NOMO-1 treated with DMSO at 0.1 percent for 48 hours (cell line): ENCODE data around the gene SAMHD1.
"Not testable (repeated sequence)": the region's sequence is repeated elsewhere in the genome, so short reads cannot be mapped to it uniquely, and the experiment has no call there.

ENCODE experiments used
- DNase-seq: peaks from one replicate; lab custom pipeline; 2025; ENCODE audit not compliant: unreplicated experiment; lab: John Stamatoyannopoulos, UW

The SAMHD1 gene

GRCh38 chr20:36956674-36957073, 5.2 kb upstream of the SAMHD1 start:
- DNase-seq: no peak

GRCh38 chr20:36956016-36956415, 4.5 kb upstream of the SAMHD1 start:
- DNase-seq: no peak

GRCh38 chr20:36951979-36952738, 651 bp upstream of the SAMHD1 start:
- no peak for DNase-seq

GRCh38 chr20:36950414-36951197, 902 bp downstream of the SAMHD1 start:
- DNase-seq: peak; percentile 40

GRCh38 chr20:36941401-36941835, 10.1 kb downstream of the SAMHD1 start:
- DNase-seq: peak; percentile 48

- DNase-seq: no peak
Measured at GRCh38 chr20:36937402-36937770, 14.1 kb downstream of the SAMHD1 start.

- DNase-seq: peak; percentile 52
Measured at GRCh38 chr20:36936761-36937401, 14.6 kb downstream of the SAMHD1 start.

- DNase-seq: no peak
Measured at GRCh38 chr20:36936341-36936740, 15.2 kb downstream of the SAMHD1 start.

GRCh38 chr20:36933571-36933970, 17.9 kb downstream of the SAMHD1 start:
- not testable (repeated sequence) for DNase-seq

GRCh38 chr20:36932476-36933426, 18.8 kb downstream of the SAMHD1 start:
- DNase-seq: no peak

GRCh38 chr20:36932067-36932466, 19.4 kb downstream of the SAMHD1 start:
- DNase-seq: not testable (repeated sequence)

- no peak for DNase-seq
Measured at GRCh38 chr20:36929691-36930090, 21.8 kb downstream of the SAMHD1 start.

- DNase-seq: no peak
Measured at GRCh38 chr20:36929290-36929689, 22.2 kb downstream of the SAMHD1 start.

- DNase-seq: no peak
Measured at GRCh38 chr20:36927704-36928103, 23.8 kb downstream of the SAMHD1 start.

- DNase-seq: no peak
Measured at GRCh38 chr20:36926653-36927200, 24.8 kb downstream of the SAMHD1 start.

GRCh38 chr20:36925234-36925633, 26.3 kb downstream of the SAMHD1 start:
- no peak for DNase-seq

- DNase-seq: no peak
Measured at GRCh38 chr20:36924167-36925045, 27.1 kb downstream of the SAMHD1 start.

- DNase-seq: no peak
Measured at GRCh38 chr20:36920334-36920730, 31.2 kb downstream of the SAMHD1 start.

GRCh38 chr20:36919715-36920333, 31.7 kb downstream of the SAMHD1 start:
- peak; percentile 56 for DNase-seq
